HCT116 (cell line): ENCODE results near the gene GREM2. TPM values are rescaled to one million over a fixed set of nuclear protein-coding genes. Genes with fewer than 3 reads are reported as not detected.

Source experiments
- ATAC-seq: fragments of 200-7000 bp; cut with Tn5 transposase; 2 replicates; pipeline ENCODE4 v1.9.1; 2020; ENCODE audit warnings: mild to moderate bottlenecking, moderate library complexity
- BruUV-seq: library from RNA; stranded (reverse); fragments of 400-500 nt; replicated peaks from 2 replicates; lab custom pipeline; 2021; lab: Mats Ljungman, UMichigan
- CTCF ChIA-PET: fragments of 300-600 bp; sonication (Branson Sonifier 250); formaldehyde crosslinking; loops from one replicate; lab custom pipeline; 2021; ENCODE audit warnings: antibody characterized with exemption; lab: Charles Lee
- POLR2A ChIA-PET: fragments of 300-600, 350-600 bp; sonication (Branson Sonifier 250); formaldehyde crosslinking; loops from one replicate; lab custom pipeline; 2021; ENCODE audit warnings: antibody characterized with exemption; lab: Charles Lee
- RAD21 ChIA-PET, 2 experiments: fragments of 300-600 bp; sonication (Branson Sonifier 250); formaldehyde crosslinking; loops; one replicate each; lab custom pipeline; 2023; ENCODE audit warnings: low total read pairs in 2 of 2; ENCODE audit not compliant: uncharacterized antibody in 2 of 2, unreplicated experiment in 2 of 2, low non-redundant PET in 1 of 2; lab: Charles Lee
- DNase-seq: peaks from one replicate; pipeline ENCODE4 v3.0.0-alpha.2; 2010; ENCODE audit warnings: low read depth, low spot score
- H2AFZ ChIP-seq: fragments of 200-600 bp; shearing (Covaris generic), sonication (generic); 2 replicates; pipeline ENCODE4 v1.6.1; 2017; ENCODE audit warnings: low read depth, mixed run types, mixed read lengths, antibody characterized with exemption, low read length; ENCODE audit not compliant: poor library complexity, severe bottlenecking
- H3K27ac ChIP-seq: 2 replicates; pipeline ENCODE4 v1.5.1; 2012; ENCODE audit warnings: low read depth, low read length
- H3K27me3 ChIP-seq: fragments of 200-600 bp; sonication (generic); 2 replicates; pipeline ENCODE4 v1.6.1; 2016; ENCODE audit warnings: mixed run types, low read length, mixed read lengths; ENCODE audit not compliant: insufficient read depth
- H3K36me3 ChIP-seq, 2 experiments: fragments of 200-500 bp in 1 of 2; fragments of 200-600 bp in 1 of 2; sonication (Bioruptor generic) in 1 of 2; sonication (generic) in 1 of 2; 2 replicates each; pipeline versions ENCODE4 v1.5.1 to v1.6.1; 2014 to 2016; ENCODE audit warnings: low read length in 2 of 2, inconsistent platforms in 1 of 2, mixed read lengths in 1 of 2, mixed run types in 1 of 2; ENCODE audit not compliant: insufficient read depth in 2 of 2, control insufficient read depth in 1 of 2
- H3K4me1 ChIP-seq, 2 experiments: fragments of 200-600 bp in 1 of 2; sonication (generic) in 1 of 2; 2 replicates each; pipeline versions ENCODE4 v1.5.1 to v1.6.1; 2012 to 2017; ENCODE audit warnings: low read length in 2 of 2, inconsistent platforms in 1 of 2, mild to moderate bottlenecking in 1 of 2, mixed read lengths in 1 of 2, mixed run types in 1 of 2, moderate library complexity in 1 of 2; ENCODE audit not compliant: insufficient read depth in 2 of 2, control insufficient read depth in 1 of 2
- H3K4me2 ChIP-seq: fragments of 200-600 bp; sonication (generic); 2 replicates; pipeline ENCODE4 v1.6.1; 2017; ENCODE audit warnings: mixed run types, low read length, mixed read lengths
- H3K4me3 ChIP-seq, 2 experiments: fragments of 200-600 bp in 1 of 2; sonication (generic) in 1 of 2; replicated peaks in 1 of 2; 2 replicates each; pipeline ENCODE4 v1.5.1; 2011 to 2016; ENCODE audit warnings: low read length in 2 of 2, control low read depth in 1 of 2, low read depth in 1 of 2, mild to moderate bottlenecking in 1 of 2, mixed read lengths in 1 of 2, mixed run types in 1 of 2
- H3K79me2 ChIP-seq: fragments of 200-600 bp; sonication (generic); 2 replicates; pipeline ENCODE4 v1.6.1; 2017; ENCODE audit warnings: mild to moderate bottlenecking, mixed run types, low read length, moderate library complexity, mixed read lengths; ENCODE audit not compliant: insufficient read depth
- H3K9ac ChIP-seq: fragments of 200-600 bp; sonication (generic); 2 replicates; pipeline ENCODE4 v1.6.1; 2016; ENCODE audit warnings: low read length, mixed read lengths
- H3K9me2 ChIP-seq: fragments of 200-600 bp; sonication (generic), shearing (Covaris generic); 2 replicates; pipeline ENCODE4 v1.6.1; 2017; ENCODE audit warnings: mixed run types, mild to moderate bottlenecking, moderate library complexity; ENCODE audit not compliant: insufficient read depth
- H3K9me3 ChIP-seq, 2 experiments: fragments of 200-500 bp in 1 of 2; fragments of 200-600 bp in 1 of 2; sonication (Bioruptor generic) in 1 of 2; sonication (generic) in 1 of 2; 2 replicates each; pipeline ENCODE4 v1.6.1; 2014 to 2017; ENCODE audit warnings: low read length in 2 of 2, mixed read lengths in 2 of 2, inconsistent platforms in 1 of 2, low read depth in 1 of 2, mild to moderate bottlenecking in 1 of 2, mixed run types in 1 of 2, moderate library complexity in 1 of 2; ENCODE audit not compliant: control insufficient read depth in 1 of 2, insufficient read depth in 1 of 2
- H4K20me1 ChIP-seq: fragments of 200-600 bp; sonication (generic), shearing (Covaris generic); 2 replicates; pipeline ENCODE4 v1.6.1; 2017; ENCODE audit warnings: mixed run types, mild to moderate bottlenecking, moderate library complexity; ENCODE audit not compliant: insufficient read depth
- CBX3 ChIP-seq: IDR thresholded peaks from 2 replicates; pipeline ENCODE4 v1.6.1; 2012; ENCODE audit warnings: low read depth
- CEBPB ChIP-seq: IDR thresholded peaks from 2 replicates; pipeline ENCODE4 v1.6.1; 2012; ENCODE audit warnings: low read depth
- EGR1 ChIP-seq: IDR thresholded peaks from 2 replicates; pipeline ENCODE4 v1.6.1; 2012; ENCODE audit warnings: low read depth
- ELF1 ChIP-seq: IDR thresholded peaks from 2 replicates; pipeline ENCODE4 v1.6.1; 2012; ENCODE audit warnings: low read depth, borderline replicate concordance
- EZH2 ChIP-seq: fragments of 200-600 bp; sonication (generic); IDR thresholded peaks from 2 replicates; pipeline ENCODE4 v1.6.1; 2017; ENCODE audit warnings: antibody characterized with exemption, mixed run types
- MAX ChIP-seq: IDR thresholded peaks from 2 replicates; pipeline ENCODE4 v1.6.1; 2012
- POLR2AphosphoS5 ChIP-seq: IDR thresholded peaks from 2 replicates; pipeline ENCODE4 v1.6.1; 2011; ENCODE audit warnings: mild to moderate bottlenecking, low read depth, low read length, moderate library complexity
- SIN3A ChIP-seq: IDR thresholded peaks from 2 replicates; pipeline ENCODE4 v1.6.1; 2012; ENCODE audit warnings: low read depth
- SP1 ChIP-seq: IDR thresholded peaks from 2 replicates; pipeline ENCODE4 v1.6.1; 2012; ENCODE audit warnings: low read depth
- SRF ChIP-seq: IDR thresholded peaks from 2 replicates; pipeline ENCODE4 v1.6.1; 2012; ENCODE audit warnings: low read depth
- TCF7L2 ChIP-seq: IDR thresholded peaks from 2 replicates; pipeline ENCODE4 v1.7.0; 2011; ENCODE audit warnings: borderline replicate concordance, inconsistent platforms; ENCODE audit not compliant: insufficient read depth, insufficient read length; ENCODE audit errors: extremely low read depth
- ZNF274 ChIP-seq: fragments of 200-500 bp; sonication (Bioruptor generic); IDR thresholded peaks from 2 replicates; pipeline ENCODE4 v1.6.1; 2014; ENCODE audit warnings: mild to moderate bottlenecking, low read depth, low read length, inconsistent platforms
- intact Hi-C: fragments of 100-400 bp; cut with micrococcal nuclease; formaldehyde crosslinking; loops from 2 replicates; pipeline ENCODE4 v1.10.0; 2022
- total RNA-seq: library from RNA; stranded (reverse); gene quantifications from one replicate; pipeline ENCODE4 v1.2.1, GENCODE V29; 2021; ENCODE audit not compliant: unreplicated experiment
- TF ChIP-seq, protein P1 (sequence below): IDR thresholded peaks from 2 replicates; pipeline ENCODE4 v1.6.1; 2011; ENCODE audit warnings: mild to moderate bottlenecking, low read length, moderate library complexity; ENCODE audit not compliant: insufficient replicate concordance; ENCODE audit errors: extremely low read depth
- TF ChIP-seq, protein P2 (sequence below): IDR thresholded peaks from 2 replicates; pipeline ENCODE4 v1.6.1; 2012
- TF ChIP-seq, protein P3 (sequence below): IDR thresholded peaks from 2 replicates; pipeline ENCODE4 v1.6.1; 2012; ENCODE audit warnings: low read depth

Gene GREM2
- total RNA-seq, 1 experiment from 2014 or later = not detected

DNA sequence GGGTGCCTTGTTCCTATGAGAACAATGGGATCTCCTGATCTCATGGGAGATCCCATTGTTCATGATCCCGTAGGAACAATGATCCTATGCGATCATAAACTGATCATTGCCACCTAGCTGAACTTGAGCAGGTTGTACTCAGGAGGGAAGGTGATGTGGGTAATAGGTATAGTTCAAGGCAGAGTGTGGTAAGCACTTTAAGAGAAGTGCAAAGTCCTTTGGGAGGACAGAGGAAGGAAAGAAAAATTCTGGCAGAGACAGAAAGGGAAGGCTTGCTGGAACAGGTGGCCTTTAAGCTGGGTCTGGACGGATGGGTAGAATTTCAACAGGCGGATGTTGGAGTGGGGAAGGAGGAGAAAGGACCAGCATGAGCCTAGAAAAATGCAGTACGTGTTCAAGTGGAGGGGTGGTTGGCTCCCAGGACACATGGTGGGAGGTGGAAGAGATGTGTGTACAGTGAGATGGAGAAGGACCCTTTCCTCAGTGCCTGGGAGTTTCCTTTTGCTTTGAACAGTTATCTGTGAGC is 22.3 kb downstream of the GREM2 start:
- Histone ChIP-seq H3K4me2 (no peak overlapping the region), H4K20me1 (no peaks in the 10 kb centered on the region), H3K9ac (no peak overlapping the region), H3K27ac (no peak overlapping the region), H3K4me3 (no peak overlapping the region), H3K79me2 (no peaks in the 10 kb centered on the region), H3K27me3 (no peaks in the 10 kb centered on the region), H3K4me1 (no peaks in the 10 kb centered on the region), H2AFZ (no peak overlapping the region)
- ChIA-PET POLR2A (no interaction called here), RAD21 (no interaction called here), CTCF (no interaction called here)
- intact Hi-C loops = no loop called here
- DNase-seq = no peak
- BruUV-seq = no TSS peak
- TF ChIP-seq SRF (no peak), EGR1 (no peak), SIN3A (no peak), CBX3 (no peak), TCF7L2 (no peak), POLR2AphosphoS5 (no peak), EZH2 (no peak), ELF1 (no peak), SP1 (no peak), CEBPB (no peak), ZNF274 (no peak), MAX (no peak)
- TF ChIP-seq, protein P1, sequence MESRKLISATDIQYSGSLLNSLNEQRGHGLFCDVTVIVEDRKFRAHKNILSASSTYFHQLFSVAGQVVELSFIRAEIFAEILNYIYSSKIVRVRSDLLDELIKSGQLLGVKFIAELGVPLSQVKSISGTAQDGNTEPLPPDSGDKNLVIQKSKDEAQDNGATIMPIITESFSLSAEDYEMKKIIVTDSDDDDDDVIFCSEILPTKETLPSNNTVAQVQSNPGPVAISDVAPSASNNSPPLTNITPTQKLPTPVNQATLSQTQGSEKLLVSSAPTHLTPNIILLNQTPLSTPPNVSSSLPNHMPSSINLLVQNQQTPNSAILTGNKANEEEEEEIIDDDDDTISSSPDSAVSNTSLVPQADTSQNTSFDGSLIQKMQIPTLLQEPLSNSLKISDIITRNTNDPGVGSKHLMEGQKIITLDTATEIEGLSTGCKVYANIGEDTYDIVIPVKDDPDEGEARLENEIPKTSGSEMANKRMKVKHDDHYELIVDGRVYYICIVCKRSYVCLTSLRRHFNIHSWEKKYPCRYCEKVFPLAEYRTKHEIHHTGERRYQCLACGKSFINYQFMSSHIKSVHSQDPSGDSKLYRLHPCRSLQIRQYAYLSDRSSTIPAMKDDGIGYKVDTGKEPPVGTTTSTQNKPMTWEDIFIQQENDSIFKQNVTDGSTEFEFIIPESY = no peak
- TF ChIP-seq, protein P2, sequence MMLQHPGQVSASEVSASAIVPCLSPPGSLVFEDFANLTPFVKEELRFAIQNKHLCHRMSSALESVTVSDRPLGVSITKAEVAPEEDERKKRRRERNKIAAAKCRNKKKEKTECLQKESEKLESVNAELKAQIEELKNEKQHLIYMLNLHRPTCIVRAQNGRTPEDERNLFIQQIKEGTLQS = no peak
- TF ChIP-seq, protein P3, sequence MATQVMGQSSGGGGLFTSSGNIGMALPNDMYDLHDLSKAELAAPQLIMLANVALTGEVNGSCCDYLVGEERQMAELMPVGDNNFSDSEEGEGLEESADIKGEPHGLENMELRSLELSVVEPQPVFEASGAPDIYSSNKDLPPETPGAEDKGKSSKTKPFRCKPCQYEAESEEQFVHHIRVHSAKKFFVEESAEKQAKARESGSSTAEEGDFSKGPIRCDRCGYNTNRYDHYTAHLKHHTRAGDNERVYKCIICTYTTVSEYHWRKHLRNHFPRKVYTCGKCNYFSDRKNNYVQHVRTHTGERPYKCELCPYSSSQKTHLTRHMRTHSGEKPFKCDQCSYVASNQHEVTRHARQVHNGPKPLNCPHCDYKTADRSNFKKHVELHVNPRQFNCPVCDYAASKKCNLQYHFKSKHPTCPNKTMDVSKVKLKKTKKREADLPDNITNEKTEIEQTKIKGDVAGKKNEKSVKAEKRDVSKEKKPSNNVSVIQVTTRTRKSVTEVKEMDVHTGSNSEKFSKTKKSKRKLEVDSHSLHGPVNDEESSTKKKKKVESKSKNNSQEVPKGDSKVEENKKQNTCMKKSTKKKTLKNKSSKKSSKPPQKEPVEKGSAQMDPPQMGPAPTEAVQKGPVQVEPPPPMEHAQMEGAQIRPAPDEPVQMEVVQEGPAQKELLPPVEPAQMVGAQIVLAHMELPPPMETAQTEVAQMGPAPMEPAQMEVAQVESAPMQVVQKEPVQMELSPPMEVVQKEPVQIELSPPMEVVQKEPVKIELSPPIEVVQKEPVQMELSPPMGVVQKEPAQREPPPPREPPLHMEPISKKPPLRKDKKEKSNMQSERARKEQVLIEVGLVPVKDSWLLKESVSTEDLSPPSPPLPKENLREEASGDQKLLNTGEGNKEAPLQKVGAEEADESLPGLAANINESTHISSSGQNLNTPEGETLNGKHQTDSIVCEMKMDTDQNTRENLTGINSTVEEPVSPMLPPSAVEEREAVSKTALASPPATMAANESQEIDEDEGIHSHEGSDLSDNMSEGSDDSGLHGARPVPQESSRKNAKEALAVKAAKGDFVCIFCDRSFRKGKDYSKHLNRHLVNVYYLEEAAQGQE = no peak
- TF ChIP-seq, all 23 proteins: peak for 0
- Histone ChIP-seq H3K9me2 (no peaks in the 10 kb centered on the region), H3K9me3 (peaks cover 5 to 21% of the 10 kb centered on the region in 2 experiments; a peak in 2 of 4 replicates), H3K36me3 (no peaks in the 10 kb centered on the region)
- ATAC-seq = no peak
